HG03097 (cell line): ENCODE results near the gene EVC2.

Experiments
- ATAC-seq: cut with Tn5 transposase; IDR thresholded peaks from one replicate; pipeline ENCODE4 v1.9.1; 2021; ENCODE audit not compliant: unreplicated experiment, low FRiP score

EVC2 gene, protein sequence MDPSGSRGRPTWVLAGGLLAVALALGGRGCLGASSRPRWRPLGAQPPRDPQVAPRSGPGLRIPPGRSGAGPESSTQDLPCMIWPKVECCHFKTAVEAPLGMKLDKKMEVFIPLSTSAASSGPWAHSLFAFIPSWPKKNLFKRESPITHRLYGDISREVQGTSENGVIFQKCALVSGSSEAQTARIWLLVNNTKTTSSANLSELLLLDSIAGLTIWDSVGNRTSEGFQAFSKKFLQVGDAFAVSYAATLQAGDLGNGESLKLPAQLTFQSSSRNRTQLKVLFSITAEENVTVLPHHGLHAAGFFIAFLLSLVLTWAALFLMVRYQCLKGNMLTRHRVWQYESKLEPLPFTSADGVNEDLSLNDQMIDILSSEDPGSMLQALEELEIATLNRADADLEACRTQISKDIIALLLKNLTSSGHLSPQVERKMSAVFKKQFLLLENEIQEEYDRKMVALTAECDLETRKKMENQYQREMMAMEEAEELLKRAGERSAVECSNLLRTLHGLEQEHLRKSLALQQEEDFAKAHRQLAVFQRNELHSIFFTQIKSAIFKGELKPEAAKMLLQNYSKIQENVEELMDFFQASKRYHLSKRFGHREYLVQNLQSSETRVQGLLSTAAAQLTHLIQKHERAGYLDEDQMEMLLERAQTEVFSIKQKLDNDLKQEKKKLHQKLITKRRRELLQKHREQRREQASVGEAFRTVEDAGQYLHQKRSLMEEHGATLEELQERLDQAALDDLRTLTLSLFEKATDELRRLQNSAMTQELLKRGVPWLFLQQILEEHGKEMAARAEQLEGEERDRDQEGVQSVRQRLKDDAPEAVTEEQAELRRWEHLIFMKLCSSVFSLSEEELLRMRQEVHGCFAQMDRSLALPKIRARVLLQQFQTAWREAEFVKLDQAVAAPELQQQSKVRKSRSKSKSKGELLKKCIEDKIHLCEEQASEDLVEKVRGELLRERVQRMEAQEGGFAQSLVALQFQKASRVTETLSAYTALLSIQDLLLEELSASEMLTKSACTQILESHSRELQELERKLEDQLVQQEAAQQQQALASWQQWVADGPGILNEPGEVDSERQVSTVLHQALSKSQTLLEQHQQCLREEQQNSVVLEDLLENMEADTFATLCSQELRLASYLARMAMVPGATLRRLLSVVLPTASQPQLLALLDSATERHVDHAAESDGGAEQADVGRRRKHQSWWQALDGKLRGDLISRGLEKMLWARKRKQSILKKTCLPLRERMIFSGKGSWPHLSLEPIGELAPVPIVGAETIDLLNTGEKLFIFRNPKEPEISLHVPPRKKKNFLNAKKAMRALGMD

DNA sequence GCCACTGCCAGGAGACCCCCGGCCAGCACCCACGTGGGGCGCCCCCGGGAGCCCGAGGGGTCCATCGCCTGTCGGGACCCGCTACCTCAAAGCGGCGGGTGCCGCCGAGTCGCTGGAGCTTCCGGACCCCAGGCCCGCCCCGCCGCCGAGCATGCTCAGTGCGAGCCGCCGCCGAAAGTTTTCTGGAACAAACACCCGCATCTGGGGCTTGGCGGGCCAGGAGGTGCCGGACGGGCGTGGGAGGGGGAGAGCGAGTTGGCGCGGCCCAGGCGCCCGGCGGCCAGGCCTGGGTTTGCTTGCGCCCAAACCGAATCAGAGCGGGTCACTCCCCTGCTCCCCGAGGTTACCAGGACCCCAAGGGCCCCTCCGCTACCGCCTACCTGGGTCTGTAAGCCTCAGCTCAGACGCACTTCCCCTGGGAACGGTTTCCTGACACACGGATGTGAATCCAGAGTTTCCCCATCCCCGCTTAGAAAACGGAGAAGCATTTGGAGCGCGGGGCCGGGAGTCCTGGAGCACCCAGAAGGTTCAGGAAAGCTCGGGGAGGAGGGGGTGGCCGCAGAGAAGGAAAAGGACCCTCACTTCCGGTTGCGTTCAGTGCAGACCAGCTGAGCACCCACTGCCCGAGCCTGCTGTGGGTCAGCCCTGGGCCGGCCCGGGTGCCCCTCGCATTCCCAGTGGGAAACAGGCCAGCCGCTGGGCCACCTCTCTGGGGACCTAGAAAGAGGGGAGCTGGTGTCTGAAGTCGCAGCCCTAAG lies at the start of gene EVC2:
TSS of gene EVC2 (minus strand) at position 111 of the 758 bp plus-strand sequence. CDS start at position 65, 46 bp downstream.
- no peak for ATAC-seq

DNA sequence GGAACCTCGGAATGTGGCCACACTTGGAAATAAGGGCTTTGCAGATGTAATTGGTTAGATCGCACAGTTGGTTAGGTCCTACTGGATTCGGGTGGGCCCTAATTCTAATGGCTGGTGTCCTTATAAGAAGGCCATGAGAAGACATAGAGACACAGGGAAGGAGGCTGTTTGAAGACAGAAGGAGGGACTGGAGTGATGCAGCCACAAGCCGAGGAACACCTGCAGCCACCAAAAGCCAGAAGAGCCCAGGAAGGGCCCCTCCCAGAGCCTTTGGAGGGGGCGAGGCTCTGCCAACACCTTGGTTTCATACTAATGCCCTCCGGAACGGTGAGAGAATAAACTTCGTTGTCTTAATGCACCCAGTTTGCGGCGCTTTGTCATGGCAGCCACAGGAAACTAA lies 49.6 kb upstream of the EVC2 start:
- ATAC-seq, result no peak

DNA sequence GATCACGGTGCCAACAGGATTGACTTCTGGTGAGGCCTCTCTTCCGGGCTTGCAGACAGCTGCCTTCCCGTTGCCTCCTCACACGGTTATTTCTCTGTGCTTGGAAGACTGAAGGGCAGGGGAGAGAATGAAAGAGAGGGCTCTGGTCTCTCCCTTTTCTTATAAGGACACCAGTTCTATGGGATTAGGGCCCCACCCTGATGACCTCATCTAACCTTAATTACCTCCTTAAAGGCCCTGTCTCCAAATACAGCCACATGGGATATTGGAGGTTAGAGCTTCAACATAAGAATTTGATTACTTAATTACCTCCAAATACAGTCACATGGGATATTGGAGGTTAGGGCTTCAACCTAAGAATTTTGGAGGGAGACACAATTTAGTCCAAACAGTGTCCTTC lies 49.2 kb upstream of the EVC2 start:
- ATAC-seq, result no peak

DNA sequence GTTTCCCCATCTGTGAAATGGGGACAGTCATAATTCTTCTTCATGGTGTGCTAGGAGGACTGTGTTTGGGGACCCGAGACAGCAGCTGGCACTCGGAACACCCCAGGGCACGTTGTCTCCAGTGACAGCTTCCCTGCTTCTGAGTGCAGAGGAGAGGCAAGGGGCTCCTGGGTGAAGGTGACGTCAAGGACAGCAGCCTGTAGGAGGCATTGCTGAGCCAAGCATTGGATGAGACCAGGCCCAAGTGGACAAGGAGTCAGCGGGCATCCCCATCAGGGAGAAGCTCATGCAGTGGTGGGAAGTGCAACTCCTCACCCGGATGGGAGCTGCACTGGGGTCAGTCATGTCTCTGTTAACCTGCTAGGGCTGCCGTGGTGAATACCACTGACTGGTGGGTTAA lies 48.7 kb upstream of the EVC2 start:
- no peak for ATAC-seq

DNA sequence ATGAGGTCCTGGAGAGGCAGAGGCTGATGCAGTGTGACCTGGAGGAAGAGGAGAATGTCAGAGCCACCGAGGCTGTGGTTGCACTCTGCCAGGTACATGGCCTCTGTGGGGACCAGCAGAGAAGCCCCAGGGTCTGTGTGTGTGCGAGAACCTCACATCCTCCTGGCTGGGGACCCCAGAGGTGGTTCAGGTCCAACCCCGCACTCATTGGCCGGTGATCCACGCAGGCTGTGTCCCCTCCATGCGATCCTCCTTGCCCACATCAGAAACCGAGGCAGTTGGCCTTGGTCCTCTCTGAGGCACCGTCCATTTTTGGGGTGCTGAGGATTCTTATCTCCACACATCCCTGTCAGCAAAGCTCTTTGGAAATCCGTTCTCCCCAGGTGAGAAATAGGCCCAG lies 47.9 kb upstream of the EVC2 start:
- no peak for ATAC-seq

DNA sequence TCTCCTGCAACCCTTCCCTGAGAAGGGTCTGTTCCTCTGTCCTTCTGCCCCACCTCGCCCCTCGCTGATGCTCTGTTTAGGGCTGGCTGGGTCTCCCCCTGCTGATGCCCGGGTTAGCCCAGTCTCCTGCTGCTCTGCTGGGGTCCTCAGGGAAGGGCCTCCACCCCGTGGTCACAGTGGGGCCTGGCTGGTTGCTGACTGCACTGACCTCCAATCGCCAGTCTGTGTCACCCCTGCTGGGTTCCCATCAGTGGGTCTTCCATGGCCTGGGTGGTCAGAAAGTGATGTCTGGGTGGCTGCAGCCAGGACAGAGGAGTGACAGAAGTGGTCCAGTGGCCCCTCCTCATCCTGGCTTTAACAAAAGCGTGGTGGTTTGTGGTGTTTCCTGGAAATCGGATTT lies 47.3 kb upstream of the EVC2 start:
- no peak for ATAC-seq

DNA sequence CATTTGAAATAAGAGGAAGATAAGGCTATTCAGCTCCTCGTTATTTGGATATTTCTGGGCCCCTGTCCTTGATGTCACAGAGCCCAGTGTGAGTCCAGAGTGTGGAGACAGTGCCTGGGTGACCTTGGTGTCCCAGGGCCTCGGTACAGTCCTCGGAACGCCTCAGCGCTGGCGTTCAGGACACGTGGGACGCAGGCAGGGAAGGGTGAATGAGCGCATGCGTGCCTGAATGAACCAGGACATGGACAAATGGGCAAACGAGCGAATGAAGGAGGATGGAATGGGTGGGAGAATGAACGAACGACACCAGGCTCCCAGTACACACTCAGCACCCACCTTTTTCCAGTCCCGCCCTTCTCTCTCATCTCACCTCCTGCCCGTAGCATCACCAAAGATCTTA lies 46.8 kb upstream of the EVC2 start:
- no peak for ATAC-seq

DNA sequence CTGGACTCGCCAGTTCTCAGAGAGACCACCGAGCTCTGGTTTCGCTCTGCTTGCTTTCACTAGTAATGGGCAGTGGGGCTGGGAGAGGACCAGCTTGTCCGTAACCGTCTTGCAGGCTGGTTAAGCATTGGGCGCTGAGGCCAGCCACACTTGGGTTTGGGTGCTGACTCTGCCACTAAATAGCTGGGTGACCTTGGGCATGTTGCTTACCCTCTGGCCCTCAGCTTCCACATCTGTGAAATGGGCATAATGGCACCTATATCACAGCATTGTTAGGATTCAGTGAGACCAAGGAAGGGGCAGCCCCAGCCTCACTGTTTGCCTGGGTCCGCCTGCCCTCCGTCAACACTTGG lies 46.1 kb upstream of the EVC2 start:
- ATAC-seq, result no peak

DNA sequence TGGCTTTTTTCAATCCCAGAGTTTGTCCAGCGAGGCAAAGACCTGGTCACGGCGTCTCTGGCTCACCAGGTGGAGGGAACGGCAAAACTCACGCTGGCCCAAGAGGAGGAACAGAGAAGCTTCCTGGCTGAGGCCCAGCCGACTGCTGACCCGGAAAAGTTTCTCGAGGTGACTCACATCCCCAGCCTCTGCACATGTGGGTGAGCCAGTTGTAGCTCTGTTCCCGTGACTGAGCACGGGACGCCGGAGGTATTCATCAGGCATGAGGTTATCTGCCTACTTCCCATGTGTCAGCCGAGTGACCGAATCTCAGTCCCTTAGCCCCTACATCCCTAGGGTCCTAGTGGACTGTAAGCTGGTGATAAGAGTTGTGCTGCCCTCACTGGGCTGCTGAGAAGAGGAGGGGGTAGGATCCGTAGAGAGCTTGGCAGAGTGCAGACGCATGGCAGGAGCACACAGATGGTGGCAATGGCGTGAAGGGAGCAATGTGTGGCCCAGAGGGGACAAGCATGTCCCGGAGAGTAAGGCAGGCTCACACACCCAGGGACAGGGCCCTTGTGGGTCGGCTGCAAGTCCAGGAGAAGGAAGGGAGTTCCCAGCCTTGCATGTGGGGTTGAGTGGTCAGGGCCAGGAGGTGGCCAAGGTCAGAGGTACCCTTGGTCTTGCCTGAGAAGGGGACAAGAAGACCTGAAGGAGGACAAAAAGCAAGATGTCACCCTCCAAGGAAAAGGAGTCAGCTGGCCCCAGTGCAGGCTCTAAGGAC lies 45.6 kb upstream of the EVC2 start:
- ATAC-seq, result no peak

DNA sequence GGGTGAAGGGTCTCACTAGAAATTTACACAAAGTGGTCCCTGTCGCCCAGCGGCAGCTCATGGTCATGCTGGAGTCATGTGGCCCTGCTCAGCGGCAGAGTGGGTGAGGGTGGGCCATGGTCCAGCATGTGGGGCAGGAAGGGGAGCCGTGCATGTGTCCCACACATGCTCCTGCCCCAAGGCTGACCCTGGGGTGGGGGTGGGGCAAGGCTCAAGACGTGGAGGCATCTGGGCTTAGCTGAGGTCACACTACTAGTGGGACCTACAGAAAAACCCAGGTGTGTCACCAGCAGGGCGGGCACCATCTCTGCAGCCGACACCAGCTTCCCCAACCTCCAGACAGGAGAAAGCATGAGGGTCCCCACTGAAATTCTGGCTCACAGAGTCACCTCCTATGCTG lies 45.0 kb upstream of the EVC2 start:
- ATAC-seq, result no peak

DNA sequence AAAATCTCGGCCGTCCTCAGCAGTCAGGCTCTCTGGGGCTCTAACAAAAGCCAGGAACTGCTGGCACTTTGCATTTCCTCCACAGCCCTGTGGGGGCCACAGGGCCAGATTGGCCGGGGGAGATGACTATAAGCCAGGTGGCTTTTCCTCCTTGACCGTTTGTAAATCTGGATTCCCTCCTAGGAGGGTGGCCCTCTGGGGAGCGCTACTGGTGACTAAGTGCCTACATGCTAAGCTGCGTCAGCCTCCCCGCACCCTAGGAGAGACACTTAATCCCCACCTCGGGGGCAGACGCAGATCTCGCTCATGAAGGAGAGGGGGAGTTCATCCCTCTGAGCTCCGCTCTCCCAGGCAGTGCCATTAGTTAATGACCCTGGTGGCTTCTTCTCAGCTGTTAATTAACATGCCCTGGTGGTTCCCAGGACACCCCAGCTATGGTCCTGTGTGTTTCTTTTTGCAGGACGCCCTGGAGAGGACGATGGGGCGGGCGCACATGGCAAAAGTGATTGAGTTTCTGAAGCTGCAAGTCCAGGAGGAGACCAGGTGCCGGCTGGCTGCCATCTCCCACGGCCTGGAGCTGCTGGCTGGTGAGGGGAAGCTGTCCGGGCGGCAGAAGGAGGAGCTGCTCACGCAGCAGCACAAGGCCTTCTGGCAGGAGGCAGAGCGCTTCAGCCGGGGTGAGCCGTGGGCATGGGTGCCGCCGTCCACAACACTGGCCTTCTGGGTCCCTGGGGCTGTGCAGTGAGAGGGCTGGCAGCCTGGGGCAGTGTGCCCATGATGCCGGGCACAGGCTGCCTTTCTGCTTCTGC lies 44.2 kb upstream of the EVC2 start:
- no peak for ATAC-seq

DNA sequence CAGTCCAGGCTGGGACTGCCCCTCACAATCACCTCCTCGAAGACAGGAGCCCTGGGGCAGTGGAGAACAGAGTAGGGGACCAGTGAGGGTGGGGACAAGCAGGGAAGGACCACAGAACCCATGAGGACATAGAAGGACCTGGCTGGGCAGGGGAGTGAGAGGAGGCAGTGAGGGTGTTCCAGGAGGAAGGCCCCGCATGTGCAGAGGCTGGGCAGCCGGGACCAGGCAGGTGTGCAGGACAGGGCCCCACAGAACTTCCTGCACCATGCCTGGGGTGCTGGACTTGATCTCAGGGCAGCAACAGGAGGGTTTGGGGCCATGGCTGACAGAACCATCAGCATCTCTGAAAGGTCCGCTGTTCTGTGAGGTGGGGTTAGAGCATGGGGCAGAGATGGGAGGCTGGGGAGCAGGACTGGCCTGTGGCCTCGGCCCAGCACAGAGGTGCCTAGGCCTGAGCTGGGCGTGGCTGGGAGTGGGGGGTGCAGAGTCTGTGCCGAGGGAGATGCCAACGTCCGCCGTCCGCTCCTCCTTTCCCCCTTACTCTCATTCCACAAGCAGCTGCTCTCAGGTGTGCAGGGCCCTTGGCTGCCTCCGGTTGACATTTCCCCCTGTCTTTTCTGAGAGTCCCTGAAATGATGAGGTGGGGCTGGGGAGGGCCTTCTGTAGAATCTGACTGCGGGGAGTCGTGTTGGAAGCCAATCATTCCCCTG lies 43.5 kb upstream of the EVC2 start:
- ATAC-seq, result no peak

DNA sequence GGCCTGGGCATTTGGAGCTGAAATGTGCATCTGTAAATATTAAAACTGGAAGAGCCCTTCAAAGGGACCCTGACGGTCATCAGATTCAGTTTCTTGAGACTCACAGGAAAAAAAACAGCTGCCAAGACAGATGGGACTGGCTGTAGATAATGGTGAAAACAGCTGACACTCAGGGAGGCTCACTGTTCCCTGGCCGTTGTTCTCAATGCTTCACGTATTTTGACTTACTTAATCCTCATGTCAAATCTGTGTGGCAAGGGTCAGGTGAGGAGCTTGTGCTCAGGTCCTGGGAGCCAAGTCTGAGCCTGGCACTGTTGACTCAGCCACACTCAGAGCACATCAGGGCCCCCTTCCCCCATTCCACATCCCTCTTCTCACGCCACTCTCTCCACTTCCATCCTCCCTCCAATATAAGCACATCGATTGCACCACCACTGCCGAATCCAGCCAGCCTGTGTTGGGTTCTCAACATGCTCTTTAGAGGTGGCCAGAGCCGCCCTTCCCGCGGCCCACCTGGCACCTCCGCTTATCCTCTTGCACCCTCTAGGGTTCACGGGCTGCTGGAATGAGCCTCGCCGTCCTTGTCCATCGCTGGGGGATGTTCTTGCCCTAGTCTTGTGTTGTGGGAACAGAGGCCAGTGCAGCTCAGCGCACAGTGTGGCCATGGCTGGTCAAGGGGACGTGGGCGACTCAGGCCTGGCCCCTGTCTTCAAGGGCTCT lies 42.7 kb upstream of the EVC2 start:
- ATAC-seq, result no peak

DNA sequence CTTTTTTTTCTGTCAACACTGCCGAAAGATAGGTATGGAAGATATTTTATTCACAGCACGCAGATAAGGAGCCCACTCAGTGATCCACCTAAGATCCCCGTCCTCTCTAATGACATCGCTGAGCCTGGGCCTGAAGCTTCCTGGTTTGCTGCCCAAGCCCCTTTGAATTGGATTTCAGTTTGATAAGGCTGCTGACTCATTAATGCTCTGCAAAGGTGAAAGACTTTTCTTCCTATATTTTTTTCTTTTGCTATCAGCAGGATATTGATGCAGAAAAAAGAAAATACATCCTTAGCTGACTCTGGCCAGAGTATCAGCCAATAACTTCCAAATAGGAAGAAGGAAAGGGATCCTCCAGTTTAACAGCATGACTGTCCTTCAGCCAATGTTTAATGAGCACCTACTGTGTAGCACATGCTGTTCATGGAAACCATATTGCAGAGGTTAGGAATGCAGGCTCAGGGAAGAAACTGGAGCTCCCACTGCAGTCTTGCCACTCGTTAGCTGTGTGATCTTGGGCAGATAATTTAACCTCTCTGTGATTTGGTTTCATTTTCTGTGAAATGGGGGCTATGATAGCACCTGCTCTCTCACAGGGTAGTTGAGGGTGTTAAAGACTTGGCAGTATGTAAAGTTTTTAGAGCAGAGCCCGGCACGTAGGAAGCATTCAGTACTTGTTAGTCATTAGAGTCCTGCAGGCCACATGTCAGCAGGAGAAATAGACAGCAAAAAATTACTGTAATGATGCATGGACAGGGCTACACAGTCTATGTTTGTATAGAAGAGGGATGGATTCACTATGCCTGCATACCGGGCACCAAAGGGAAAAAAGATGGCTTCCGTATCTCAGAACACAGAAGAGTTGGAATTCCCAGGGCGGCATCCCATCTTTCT lies 41.9 kb upstream of the EVC2 start:
- ATAC-seq, result no peak

DNA sequence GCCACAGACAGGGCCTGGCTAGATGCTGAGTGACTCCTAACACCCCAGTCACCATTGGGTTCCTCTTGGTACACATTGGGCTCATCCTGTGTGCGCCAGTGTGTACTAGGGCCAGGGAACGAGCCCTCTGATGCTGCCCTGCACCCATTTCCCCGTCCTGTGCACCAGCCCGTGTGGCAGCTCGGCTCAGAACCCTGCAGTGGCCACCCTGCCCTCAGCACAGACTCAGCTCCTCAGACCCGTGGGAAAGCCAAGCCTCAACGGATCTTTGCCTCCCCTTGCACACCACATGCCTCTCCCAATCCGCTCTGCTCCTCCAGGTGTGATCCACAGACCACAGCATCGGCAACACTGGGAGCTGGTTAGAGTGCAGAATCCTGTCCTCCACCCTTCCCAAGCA lies 41.2 kb upstream of the EVC2 start:
- ATAC-seq, result no peak

DNA sequence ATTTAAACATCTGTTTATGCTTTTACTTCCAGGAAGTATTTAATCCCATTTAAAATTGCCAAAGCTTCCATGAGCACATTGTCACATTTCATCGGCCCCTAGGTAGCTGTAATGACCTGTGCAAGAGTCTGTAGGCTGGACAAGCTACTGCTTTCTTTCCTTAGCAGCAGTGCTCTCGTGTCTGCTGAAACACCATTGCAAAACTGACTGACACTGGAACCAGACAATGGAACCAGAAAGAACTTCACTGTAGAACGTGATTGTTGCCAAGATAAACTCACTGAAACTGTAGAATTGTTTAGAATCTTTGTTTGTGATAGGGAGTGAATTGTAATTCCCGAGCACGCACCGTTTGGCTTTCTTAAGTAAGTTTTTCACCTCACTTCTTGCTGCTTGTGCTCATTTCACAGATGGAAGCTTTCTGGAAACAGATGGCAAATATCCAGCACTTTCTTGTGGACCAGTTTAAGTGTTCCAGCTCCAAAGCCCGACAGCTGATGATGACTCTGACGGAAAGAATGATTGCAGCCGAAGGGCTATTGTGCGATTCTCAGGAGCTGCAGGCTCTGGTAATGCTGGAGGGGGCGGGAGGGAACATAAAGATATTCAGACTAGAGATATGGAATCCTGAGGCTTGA lies 39.5 kb upstream of the EVC2 start:
- ATAC-seq, result no peak
